Vagina (tissue), 2 donors: ENCODE data around the gene CCDC102A.

Experiments used
- POLR2A ChIP-seq, 2 donors: fragments of 450-650 bp; IDR thresholded peaks; one replicate each; pipeline ENCODE4 v1.6.1; 2017; ENCODE audit warnings: antibody characterized with exemption in 2 of 2, mild to moderate bottlenecking in 2 of 2, moderate library complexity in 2 of 2
- POLR2AphosphoS5 ChIP-seq, 2 donors: sonication (generic); formaldehyde crosslinking; IDR thresholded peaks; one replicate each; pipeline ENCODE4 v1.9.0; 2017; ENCODE audit warnings: antibody characterized with exemption in 2 of 2, mild to moderate bottlenecking in 2 of 2, low read depth in 1 of 2; ENCODE audit not compliant: insufficient read depth in 1 of 2
- TF ChIP-seq, protein P1 (sequence below), 3 experiments: fragments of 450-650 bp in 2 of 3; fragments of 200-600 bp in 1 of 3; sonication (generic) in 1 of 3; IDR thresholded peaks; one replicate each; pipeline ENCODE4 v1.5.1; 2017 to 2019; ENCODE audit warnings: antibody characterized with exemption in 3 of 3, mild to moderate bottlenecking in 2 of 3, moderate library complexity in 2 of 3

DNA sequence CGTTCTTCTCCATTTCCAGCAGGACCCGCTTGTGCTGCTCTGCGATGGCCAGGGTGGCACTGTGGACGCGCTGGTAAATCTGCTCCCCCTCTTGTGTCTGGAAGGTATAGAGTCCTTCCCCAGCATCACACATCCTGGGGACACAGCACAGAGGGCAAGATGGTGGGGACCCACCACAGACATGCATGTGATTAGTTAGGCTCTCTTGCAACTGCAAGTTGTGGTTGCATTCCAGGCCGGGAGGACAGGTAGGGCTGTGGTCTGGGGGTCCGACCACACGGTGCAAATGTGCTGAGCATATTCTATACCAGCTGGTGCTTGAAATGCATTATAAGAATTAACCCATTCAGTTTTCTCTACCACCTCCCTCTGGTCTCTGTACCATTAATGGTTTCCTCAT is 62.5 kb downstream of the CCDC102A start:
- TF ChIP-seq, protein P1, sequence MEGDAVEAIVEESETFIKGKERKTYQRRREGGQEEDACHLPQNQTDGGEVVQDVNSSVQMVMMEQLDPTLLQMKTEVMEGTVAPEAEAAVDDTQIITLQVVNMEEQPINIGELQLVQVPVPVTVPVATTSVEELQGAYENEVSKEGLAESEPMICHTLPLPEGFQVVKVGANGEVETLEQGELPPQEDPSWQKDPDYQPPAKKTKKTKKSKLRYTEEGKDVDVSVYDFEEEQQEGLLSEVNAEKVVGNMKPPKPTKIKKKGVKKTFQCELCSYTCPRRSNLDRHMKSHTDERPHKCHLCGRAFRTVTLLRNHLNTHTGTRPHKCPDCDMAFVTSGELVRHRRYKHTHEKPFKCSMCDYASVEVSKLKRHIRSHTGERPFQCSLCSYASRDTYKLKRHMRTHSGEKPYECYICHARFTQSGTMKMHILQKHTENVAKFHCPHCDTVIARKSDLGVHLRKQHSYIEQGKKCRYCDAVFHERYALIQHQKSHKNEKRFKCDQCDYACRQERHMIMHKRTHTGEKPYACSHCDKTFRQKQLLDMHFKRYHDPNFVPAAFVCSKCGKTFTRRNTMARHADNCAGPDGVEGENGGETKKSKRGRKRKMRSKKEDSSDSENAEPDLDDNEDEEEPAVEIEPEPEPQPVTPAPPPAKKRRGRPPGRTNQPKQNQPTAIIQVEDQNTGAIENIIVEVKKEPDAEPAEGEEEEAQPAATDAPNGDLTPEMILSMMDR (IDR thresholded peaks at IDR 0.05): no peak
- TF ChIP-seq POLR2A (IDR thresholded peaks at IDR 0.05) (no peak), POLR2AphosphoS5 (IDR thresholded peaks at IDR 0.05; ENCODE audit: insufficient read depth in 1 of 2, low read depth in 1 of 2) (no peak)
